HG03097 (cell line): ENCODE measurements around the gene UBL7.

Source experiments
- ATAC-seq: cut with Tn5 transposase; IDR thresholded peaks from one replicate; pipeline ENCODE4 v1.9.1; 2021; ENCODE audit not compliant: unreplicated experiment, low FRiP score

The UBL7 gene

GRCh38 chr15:74425630-74426029, 35.3 kb downstream of the UBL7 start:
- no peak for ATAC-seq

- ATAC-seq, result no peak
Observed at GRCh38 chr15:74424901-74425528, 35.9 kb downstream of the UBL7 start.

GRCh38 chr15:74423431-74424257, 37.3 kb downstream of the UBL7 start:
- no peak for ATAC-seq

- ATAC-seq, result no peak
Observed at GRCh38 chr15:74422652-74423430, 38.1 kb downstream of the UBL7 start.

- ATAC-seq, result no peak
Observed at GRCh38 chr15:74422265-74422651, 38.7 kb downstream of the UBL7 start.

- no peak for ATAC-seq
Observed at GRCh38 chr15:74421302-74422245, 39.4 kb downstream of the UBL7 start.

- ATAC-seq, result no peak
Observed at GRCh38 chr15:74420193-74420905, 40.6 kb downstream of the UBL7 start.

- no peak for ATAC-seq
Observed at GRCh38 chr15:74419432-74419831, 41.5 kb downstream of the UBL7 start.

- no peak for ATAC-seq
Observed at GRCh38 chr15:74418575-74419338, 42.2 kb downstream of the UBL7 start.

- ATAC-seq, result no peak
Observed at GRCh38 chr15:74417670-74418069, 43.3 kb downstream of the UBL7 start.

- no peak for ATAC-seq
Observed at GRCh38 chr15:74417225-74417624, 43.7 kb downstream of the UBL7 start.

- ATAC-seq, result no peak
Observed at GRCh38 chr15:74415966-74416916, 44.7 kb downstream of the UBL7 start.

- ATAC-seq, result no peak
Observed at GRCh38 chr15:74414603-74415338, 46.2 kb downstream of the UBL7 start.

GRCh38 chr15:74414081-74414580, 46.8 kb downstream of the UBL7 start:
- ATAC-seq, result no peak

GRCh38 chr15:74413350-74414080, 47.4 kb downstream of the UBL7 start:
- ATAC-seq, result no peak

- no peak for ATAC-seq
Observed at GRCh38 chr15:74412159-74412558, 48.8 kb downstream of the UBL7 start.
